Measurements from ENCODE around the gene ZNF280B. TPM values are rescaled to one million over a fixed set of nuclear protein-coding genes. Genes with fewer than 3 reads are reported as not detected.

The ZNF280B gene
- total RNA-seq, 1 experiment from 2014 or later = 8.2 TPM

- Histone ChIP-seq H3K56ac (ENCODE audit: insufficient read length, low read depth, low read length) (no peak overlapping the region), H4K5ac (ENCODE audit: insufficient read length, low read depth, low read length) (no peak overlapping the region), H2BK15ac (ENCODE audit: low read depth, low read length) (no peak overlapping the region), H3K27ac (ENCODE audit: insufficient read length, low read depth, low read length) (no peak overlapping the region), H4K20me1 (ENCODE audit: control insufficient read depth, insufficient read depth, insufficient read length) (no peaks in the 10 kb centered on the region), H2BK12ac (ENCODE audit: insufficient read length, low read depth, low read length) (no peak overlapping the region), H2BK20ac (ENCODE audit: low read depth, low read length, poor library complexity, severe bottlenecking) (no peak overlapping the region), H3K79me2 (ENCODE audit: insufficient read depth, low read length) (no peaks in the 10 kb centered on the region), H2AFZ (ENCODE audit: low read length) (no peak overlapping the region), H3K14ac (ENCODE audit: insufficient read depth, low read length) (no peak overlapping the region), H3T11ph (ENCODE audit: low read length) (no peak overlapping the region), H2AK5ac (ENCODE audit: insufficient read length, low read length) (no peak overlapping the region), H3K79me1 (ENCODE audit: insufficient read depth, low read depth, low read length, poor library complexity, severe bottlenecking) (no peaks in the 10 kb centered on the region), H3K9ac (ENCODE audit: extremely low read depth, insufficient read length, low read length) (no peak overlapping the region), H4K8ac (replicated peaks; ENCODE audit: insufficient read length, low read depth, low read length) (no peak overlapping the region), H3K9me3 (ENCODE audit: control insufficient read depth, low read depth, low read length) (peaks cover 14% of the 10 kb centered on the region), H2BK5ac (ENCODE audit: insufficient read length, low read length) (no peak overlapping the region), H3K27me3 (ENCODE audit: insufficient read depth, low read length) (peaks cover 38% of the 10 kb centered on the region), H3K4me2 (ENCODE audit: insufficient read depth, insufficient read length, low read length) (no peak overlapping the region), H2BK120ac (ENCODE audit: low read depth, low read length, poor library complexity, severe bottlenecking) (no peak overlapping the region), H4K91ac (ENCODE audit: insufficient read length, low read depth, low read length) (no peak overlapping the region), H3K4me1 (ENCODE audit: insufficient read depth, low read length) (no peaks in the 10 kb centered on the region), H3K18ac (ENCODE audit: insufficient read length, low read depth, low read length) (no peak overlapping the region), H3K23me2 (ENCODE audit: insufficient read length, low read depth, low read length, poor library complexity, severe bottlenecking) (no peaks in the 10 kb centered on the region), H3K23ac (ENCODE audit: insufficient read length, low read depth, low read length) (no peak overlapping the region), H3K4ac (ENCODE audit: low read depth, low read length) (no peak overlapping the region)
- H3K9me3 Mint-ChIP-seq = peaks cover 47 to 49% of the 10 kb centered on the region in 2 experiments
- WGBS (ENCODE audit: extremely low coverage, insufficient read length, low lambda C conversion rate) = no CpG with 5 or more reads among the region's 1 CpG
- H3K36me3 Mint-ChIP-seq (ENCODE audit: insufficient read depth in 1 of 3, low read depth in 3 of 3) = peaks cover 0 to 4% (median 2%) of the 10 kb centered on the region in 3 experiments; a peak in 3 of 7 replicates
- H3K4me1 Mint-ChIP-seq = no peaks in the 10 kb centered on the region
- TF ChIP-seq, protein P1, sequence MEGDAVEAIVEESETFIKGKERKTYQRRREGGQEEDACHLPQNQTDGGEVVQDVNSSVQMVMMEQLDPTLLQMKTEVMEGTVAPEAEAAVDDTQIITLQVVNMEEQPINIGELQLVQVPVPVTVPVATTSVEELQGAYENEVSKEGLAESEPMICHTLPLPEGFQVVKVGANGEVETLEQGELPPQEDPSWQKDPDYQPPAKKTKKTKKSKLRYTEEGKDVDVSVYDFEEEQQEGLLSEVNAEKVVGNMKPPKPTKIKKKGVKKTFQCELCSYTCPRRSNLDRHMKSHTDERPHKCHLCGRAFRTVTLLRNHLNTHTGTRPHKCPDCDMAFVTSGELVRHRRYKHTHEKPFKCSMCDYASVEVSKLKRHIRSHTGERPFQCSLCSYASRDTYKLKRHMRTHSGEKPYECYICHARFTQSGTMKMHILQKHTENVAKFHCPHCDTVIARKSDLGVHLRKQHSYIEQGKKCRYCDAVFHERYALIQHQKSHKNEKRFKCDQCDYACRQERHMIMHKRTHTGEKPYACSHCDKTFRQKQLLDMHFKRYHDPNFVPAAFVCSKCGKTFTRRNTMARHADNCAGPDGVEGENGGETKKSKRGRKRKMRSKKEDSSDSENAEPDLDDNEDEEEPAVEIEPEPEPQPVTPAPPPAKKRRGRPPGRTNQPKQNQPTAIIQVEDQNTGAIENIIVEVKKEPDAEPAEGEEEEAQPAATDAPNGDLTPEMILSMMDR (conservative IDR thresholded peaks at IDR 0.05) = no peak
- no peak for DNase-seq
- no peak overlapping the region for H3K27ac Mint-ChIP-seq
- H3K4me3 Mint-ChIP-seq = no peak overlapping the region
- H3K27me3 Mint-ChIP-seq (ENCODE audit: low read depth) = peaks cover 93% of the 10 kb centered on the region
Measured at GRCh38 chr22:22440188-22440587, 68.4 kb downstream of the ZNF280B start.

Other genes with a start within 250 kb of the ZNF280B start
- 0.13 and 0.15 TPM in 2 replicates for gene ZNF280A, start 11.5 kb upstream of the ZNF280B start, total RNA-seq (2021)
- gene PRAME, start 50.5 kb upstream of the ZNF280B start, total RNA-seq (2021) = 0.29 and 0.31 TPM in 2 replicates
- gene GGTLC2, start 135.9 kb upstream of the ZNF280B start, total RNA-seq (2021) = not detected in 2 replicates